WERI-Rb-1 (cell line): ENCODE data around the gene LMOD3.

ENCODE experiments used
- DNase-seq: peaks from one replicate; pipeline ENCODE4 v3.0.0-alpha.2; 2020
- H3K27ac ChIP-seq: fragments of 250-450 bp; sonication (Bioruptor Pico); 2 replicates; pipeline ENCODE4 v1.5.1; 2020; ENCODE audit warnings: mild to moderate bottlenecking, moderate library complexity
- H3K27me3 ChIP-seq: fragments of 250-450 bp; sonication (Bioruptor Pico); 2 replicates; pipeline ENCODE4 v1.5.1; 2021; ENCODE audit warnings: mild to moderate bottlenecking, low read depth, moderate library complexity; ENCODE audit not compliant: insufficient read depth, severe bottlenecking
- H3K36me3 ChIP-seq: fragments of 250-450 bp; sonication (Bioruptor Pico); 2 replicates; pipeline ENCODE4 v1.5.1; 2020; ENCODE audit warnings: mild to moderate bottlenecking, moderate library complexity
- H3K4me3 ChIP-seq: 2 replicates; pipeline ENCODE4 v1.5.1; 2011; ENCODE audit warnings: low read depth, mild to moderate bottlenecking, control low read depth, low read length
- H3K9me3 ChIP-seq: fragments of 250-450 bp; sonication (Bioruptor Pico); 2 replicates; pipeline ENCODE4 v1.5.1; 2021; ENCODE audit warnings: mild to moderate bottlenecking, moderate library complexity; ENCODE audit not compliant: severe bottlenecking
- CTCF ChIP-seq: IDR thresholded peaks from 2 replicates; pipeline ENCODE4 v1.5.1; 2011; ENCODE audit warnings: low read depth, mild to moderate bottlenecking, control low read depth, inconsistent platforms, low read length

Gene LMOD3

GRCh38 chr3:69116897-69117296 is 5.5 kb downstream of the LMOD3 start:
- no peaks in the 10 kb centered on the region for H3K27me3 ChIP-seq
- H3K36me3 ChIP-seq, result no peaks in the 10 kb centered on the region
- no peak overlapping the region for H3K27ac ChIP-seq
- no peak overlapping the region for H3K4me3 ChIP-seq
- no peaks in the 10 kb centered on the region for H3K9me3 ChIP-seq
- no peak for DNase-seq
- TF ChIP-seq CTCF, result no peak

GRCh38 chr3:69116162-69116561 is 6.2 kb downstream of the LMOD3 start:
- Histone ChIP-seq H3K27me3 (no peaks in the 10 kb centered on the region), H3K27ac (no peak overlapping the region), H3K4me3 (no peak overlapping the region), H3K36me3 (no peaks in the 10 kb centered on the region), H3K9me3 (no peaks in the 10 kb centered on the region)
- DNase-seq, result no peak
- TF ChIP-seq CTCF, result no peak

- H3K9me3 ChIP-seq, result no peaks in the 10 kb centered on the region
- H3K4me3 ChIP-seq, result no peak overlapping the region
- no peaks in the 10 kb centered on the region for H3K27me3 ChIP-seq
- TF ChIP-seq CTCF, result no peak
- H3K27ac ChIP-seq, result no peak overlapping the region
- DNase-seq, result no peak
- no peaks in the 10 kb centered on the region for H3K36me3 ChIP-seq
These were observed 6.7 kb downstream of the LMOD3 start for GRCh38 chr3:69115731-69116130.

- no peak for TF ChIP-seq CTCF
- no peaks in the 10 kb centered on the region for H3K9me3 ChIP-seq
- H3K27ac ChIP-seq, result no peak overlapping the region
- no peaks in the 10 kb centered on the region for H3K36me3 ChIP-seq
- no peak overlapping the region for H3K4me3 ChIP-seq
- no peaks in the 10 kb centered on the region for H3K27me3 ChIP-seq
- no peak for DNase-seq
These were observed 8.9 kb downstream of the LMOD3 start for GRCh38 chr3:69113536-69113935.

GRCh38 chr3:69110941-69111546 is 11.4 kb downstream of the LMOD3 start:
- no peak for TF ChIP-seq CTCF
- Histone ChIP-seq H3K36me3 (no peaks in the 10 kb centered on the region), H3K27ac (no peak overlapping the region), H3K4me3 (no peak overlapping the region), H3K27me3 (no peaks in the 10 kb centered on the region), H3K9me3 (no peaks in the 10 kb centered on the region)
- DNase-seq, result no peak

- Histone ChIP-seq H3K9me3 (no peaks in the 10 kb centered on the region), H3K36me3 (no peaks in the 10 kb centered on the region), H3K27ac (no peak overlapping the region), H3K27me3 (no peaks in the 10 kb centered on the region), H3K4me3 (no peak overlapping the region)
- DNase-seq, result no peak
- no peak for TF ChIP-seq CTCF
These were observed 13.6 kb downstream of the LMOD3 start for GRCh38 chr3:69108811-69109210.
